Sigmoid colon (tissue), 7 donors: ENCODE results near the gene MEFV. TPM values are rescaled to one million over a fixed set of nuclear protein-coding genes. Genes with fewer than 3 reads are reported as not detected.

Experiments used
- DNase-seq: peaks from one replicate; pipeline ENCODE4 v3.0.0-alpha.2; 2019
- H3K27ac ChIP-seq, 4 donors: fragments of 200-600 bp; sonication (generic); one replicate each; pipeline ENCODE4 v1.5.1; 2016 to 2019; ENCODE audit warnings: mild to moderate bottlenecking in 1 of 4
- H3K27me3 ChIP-seq, 3 donors: fragments of 200-600 bp; sonication (generic); one replicate each; pipeline ENCODE4 v1.5.1; 2019; ENCODE audit warnings: mild to moderate bottlenecking in 1 of 3
- H3K36me3 ChIP-seq, 4 donors: fragments of 200-600 bp; sonication (generic); one replicate each; pipeline ENCODE4 v1.5.1; 2016 to 2019
- H3K4me1 ChIP-seq, 4 donors: fragments of 200-600 bp; sonication (generic); one replicate each; pipeline ENCODE4 v1.5.1; 2017 to 2019
- H3K4me3 ChIP-seq, 4 donors: fragments of 200-600 bp; sonication (generic); one replicate each; pipeline ENCODE4 v1.5.1; 2017 to 2019; ENCODE audit warnings: mild to moderate bottlenecking in 2 of 4, moderate library complexity in 1 of 4
- H3K9me3 ChIP-seq, 4 donors: fragments of 200-600 bp in 3 of 4; sonication (generic) in 3 of 4; one replicate each; pipeline versions ENCODE4 v1.5.1 to v1.6.1; 2013 to 2019
- EP300 ChIP-seq, 4 donors: sonication (generic); formaldehyde crosslinking; IDR thresholded peaks; one replicate each; pipeline ENCODE4 v1.6.1; 2017; ENCODE audit warnings: antibody characterized with exemption in 4 of 4
- POLR2A ChIP-seq, 2 donors: fragments of 450-650 bp; IDR thresholded peaks; one replicate each; pipeline ENCODE4 v1.6.1; 2016; ENCODE audit warnings: antibody characterized with exemption in 2 of 2, mild to moderate bottlenecking in 2 of 2, moderate library complexity in 2 of 2
- POLR2AphosphoS5 ChIP-seq, 4 donors: sonication (generic); formaldehyde crosslinking; IDR thresholded peaks; one replicate each; pipeline ENCODE4 v1.6.1; 2017; ENCODE audit warnings: antibody characterized with exemption in 4 of 4
- WGBS, 2 donors: extraction: QIAGEN DNeasy Blood & Tissue Kit; methylation state at CpG; one replicate each; pipeline ENCODE4 v1.1.7; 2013; 5-methylcytosine and 5-hydroxymethylcytosine counted together
- intact Hi-C: fragments of 100-400 bp; cut with DNase I; formaldehyde crosslinking; loops from one replicate; pipeline ENCODE4 v1.15.1; 2023
- polyA plus RNA-seq, 3 donors: library from polyadenylated mRNA; stranded (reverse); fragments of 200-250 nt; gene quantifications; one replicate each; pipeline ENCODE4 v1.2.3, GENCODE V29; 2013
- total RNA-seq, 4 donors: library from RNA; depleted of rRNA; stranded (reverse); fragments of >200 nt; gene quantifications; one replicate each; pipeline ENCODE4 v1.1.0, GENCODE V29; 2016
- TF ChIP-seq, protein P1 (sequence below), 4 experiments: fragments of 450-650 bp in 3 of 4; fragments of 200-600 bp in 1 of 4; IDR thresholded peaks; one replicate each; pipeline ENCODE4 v1.5.1; 2016 to 2019; ENCODE audit warnings: antibody characterized with exemption in 4 of 4, mild to moderate bottlenecking in 3 of 4, moderate library complexity in 2 of 4
- donor health status: healthy with polysubstance abuse.
- donor health status: Bipolar disorder and iron deficiency.
- donor health status: healthy.

MEFV gene
- total and polyA plus RNA-seq, 7 donors: 0.60 to 2.9 (median 1.2) TPM

DNA sequence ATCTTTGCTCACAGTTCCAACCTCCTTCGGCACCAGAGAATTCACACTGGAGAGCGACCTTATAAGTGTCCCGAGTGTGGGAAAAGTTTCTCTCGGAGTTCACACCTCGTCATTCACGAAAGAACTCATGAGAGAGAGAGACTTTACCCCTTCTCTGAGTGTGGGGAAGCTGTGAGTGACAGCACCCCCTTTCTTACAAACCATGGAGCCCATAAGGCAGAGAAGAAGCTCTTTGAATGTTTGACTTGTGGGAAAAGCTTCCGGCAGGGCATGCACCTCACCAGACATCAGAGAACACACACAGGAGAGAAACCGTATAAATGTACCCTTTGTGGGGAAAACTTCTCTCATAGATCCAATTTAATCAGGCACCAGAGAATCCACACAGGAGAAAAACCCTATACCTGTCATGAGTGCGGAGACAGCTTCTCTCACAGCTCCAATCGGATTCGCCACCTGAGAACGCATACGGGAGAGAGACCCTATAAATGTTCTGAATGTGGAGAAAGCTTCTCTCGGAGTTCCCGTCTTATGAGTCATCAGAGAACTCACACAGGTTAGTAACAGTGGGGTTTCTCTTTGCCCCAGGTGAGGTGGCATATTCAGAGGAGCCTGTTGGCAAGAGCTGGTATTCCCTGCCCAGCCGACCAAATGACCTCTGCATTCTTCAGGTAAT, 33.7 kb upstream of the MEFV start:
- Histone ChIP-seq H3K27me3 (no peaks in the 10 kb centered on the region), H3K9me3 (peaks cover 26 to 67% (median 43%) of the 10 kb centered on the region in 4 donors), H3K4me1 (peaks cover 0 to 35% (median 9%) of the 10 kb centered on the region in 4 donors), H3K27ac (no peak overlapping the region), H3K4me3 (no peak overlapping the region), H3K36me3 (peaks cover 42 to 77% (median 60%) of the 10 kb centered on the region in 4 donors)
- intact Hi-C loops: no loop called here
- TF ChIP-seq EP300 (IDR thresholded peaks at IDR 0.05): no peak
- TF ChIP-seq, protein P1, sequence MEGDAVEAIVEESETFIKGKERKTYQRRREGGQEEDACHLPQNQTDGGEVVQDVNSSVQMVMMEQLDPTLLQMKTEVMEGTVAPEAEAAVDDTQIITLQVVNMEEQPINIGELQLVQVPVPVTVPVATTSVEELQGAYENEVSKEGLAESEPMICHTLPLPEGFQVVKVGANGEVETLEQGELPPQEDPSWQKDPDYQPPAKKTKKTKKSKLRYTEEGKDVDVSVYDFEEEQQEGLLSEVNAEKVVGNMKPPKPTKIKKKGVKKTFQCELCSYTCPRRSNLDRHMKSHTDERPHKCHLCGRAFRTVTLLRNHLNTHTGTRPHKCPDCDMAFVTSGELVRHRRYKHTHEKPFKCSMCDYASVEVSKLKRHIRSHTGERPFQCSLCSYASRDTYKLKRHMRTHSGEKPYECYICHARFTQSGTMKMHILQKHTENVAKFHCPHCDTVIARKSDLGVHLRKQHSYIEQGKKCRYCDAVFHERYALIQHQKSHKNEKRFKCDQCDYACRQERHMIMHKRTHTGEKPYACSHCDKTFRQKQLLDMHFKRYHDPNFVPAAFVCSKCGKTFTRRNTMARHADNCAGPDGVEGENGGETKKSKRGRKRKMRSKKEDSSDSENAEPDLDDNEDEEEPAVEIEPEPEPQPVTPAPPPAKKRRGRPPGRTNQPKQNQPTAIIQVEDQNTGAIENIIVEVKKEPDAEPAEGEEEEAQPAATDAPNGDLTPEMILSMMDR (IDR thresholded peaks at IDR 0.05): no peak
- TF ChIP-seq POLR2A (IDR thresholded peaks at IDR 0.05): no peak
- TF ChIP-seq POLR2AphosphoS5 (IDR thresholded peaks at IDR 0.05): no peak
- no peak for DNase-seq
- 98% methylated on average over 16 of the region's 16 CpGs for WGBS, 2 donors

- H3K36me3 ChIP-seq: peaks cover 20 to 47% (median 39%) of the 10 kb centered on the region in 4 donors
- H3K9me3 ChIP-seq: peaks cover 13 to 25% (median 17%) of the 10 kb centered on the region in 4 donors
- TF ChIP-seq, protein P1 (IDR thresholded peaks at IDR 0.05): no peak
- TF ChIP-seq POLR2A (IDR thresholded peaks at IDR 0.05): no peak
- TF ChIP-seq POLR2AphosphoS5 (IDR thresholded peaks at IDR 0.05): no peak
- no peak for TF ChIP-seq EP300 (IDR thresholded peaks at IDR 0.05)
- H3K27me3 ChIP-seq: no peaks in the 10 kb centered on the region
- peaks cover 0 to 37% (median 29%) of the 10 kb centered on the region in 4 donors for H3K4me1 ChIP-seq
- no peak overlapping the region for H3K27ac ChIP-seq
- WGBS, 2 donors: 92 to 98% methylated on average over 6 of the region's 6 CpGs
- intact Hi-C loops: loop anchor here (2.0 kb wide), 1 partner anchor 14 kb away; no protein-coding TSS in a partner anchor
- DNase-seq: no peak
- peak overlapping the region in 2 of 4 donors; percentile 96 to 97 for H3K4me3 ChIP-seq
These were observed 28.7 kb upstream of the MEFV start for GRCh38 chr16:3285131-3285530.

- Histone ChIP-seq H3K36me3 (peaks cover 7 to 34% (median 25%) of the 10 kb centered on the region in 4 donors), H3K9me3 (peaks cover 0 to 12% (median 5%) of the 10 kb centered on the region in 4 donors), H3K27ac (peak overlapping the region; percentile 94 to 100 (median 99)), H3K4me3 (peak overlapping the region; percentile 68 to 99 (median 96)), H3K27me3 (no peaks in the 10 kb centered on the region), H3K4me1 (peaks cover 0 to 37% (median 29%) of the 10 kb centered on the region in 4 donors)
- TF ChIP-seq POLR2A (IDR thresholded peaks at IDR 0.05) (no peak), EP300 (IDR thresholded peaks at IDR 0.05) (no peak), POLR2AphosphoS5 (IDR thresholded peaks at IDR 0.05) (no peak)
- TF ChIP-seq, protein P1 (IDR thresholded peaks at IDR 0.05): no peak
- WGBS, 2 donors: 5 to 11% methylated on average over 56 of the region's 56 CpGs
- DNase-seq: peak; percentile 71
- intact Hi-C loops: loop anchor here (1.0 to 5.0 kb wide), 7 partner anchors 15 to 263 kb away; partner anchors contain the start of genes CLUAP1, TIGD7, TNFRSF12A and ZNF200
These were observed 27.4 kb upstream of the MEFV start for GRCh38 chr16:3283543-3284447.

DNA sequence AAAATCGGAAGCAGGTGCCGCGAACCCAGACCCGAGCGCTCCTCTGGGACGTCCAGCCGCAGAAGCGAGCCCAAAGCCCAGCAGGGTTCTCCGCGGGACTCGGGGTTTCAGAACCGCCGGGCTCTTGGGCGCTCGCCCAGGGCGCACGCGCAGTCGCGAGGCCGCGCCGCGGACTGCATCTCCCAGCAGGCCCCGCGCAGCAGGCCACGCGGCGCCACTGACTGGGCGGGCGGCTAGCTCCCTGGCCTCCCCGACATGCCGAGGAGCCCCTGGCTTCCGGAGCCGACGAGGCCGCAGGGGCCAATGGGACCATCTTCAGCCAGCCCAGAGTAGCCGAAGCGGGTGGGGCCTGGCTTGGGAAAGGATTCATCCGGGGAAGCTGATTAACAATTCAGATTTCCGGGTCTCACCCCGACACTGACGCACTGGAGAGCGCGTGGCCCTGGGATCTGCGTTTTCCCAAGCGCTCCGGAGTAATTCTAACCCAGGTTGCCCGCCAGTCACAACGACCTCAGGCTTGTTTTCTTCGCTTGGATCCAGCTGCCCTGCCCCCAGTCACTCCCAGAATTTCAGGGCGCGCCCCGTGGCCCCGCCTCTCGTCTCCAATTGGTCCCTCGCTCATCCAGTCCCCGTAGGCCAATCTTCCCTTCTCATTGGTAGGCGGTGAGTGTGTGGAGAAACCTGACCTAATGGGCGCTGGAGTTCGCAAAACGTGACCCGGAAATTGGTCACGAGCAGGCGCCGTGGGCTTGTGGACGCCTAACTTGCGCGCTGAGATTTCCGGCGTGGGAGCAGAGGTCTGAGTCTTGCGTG, 26.5 kb upstream of the MEFV start, which contains the start of gene ZNF263:
Gene ZNF263 (plus strand): TSS at position 762 of the 813 bp plus-strand sequence. CDS start 328 bp downstream, outside the sequence.
- peak; percentile 98 for DNase-seq
- 0% methylated on average over 72 of the region's 72 CpGs for WGBS, 2 donors
- Histone ChIP-seq H3K9me3 (peaks cover 0 to 6% (median 0%) of the 10 kb centered on the region in 4 donors), H3K27ac (peak within 1 kb of the TSS; percentile 94 to 100 (median 99)), H3K36me3 (peaks cover 0 to 25% (median 17%) of the 10 kb centered on the region in 4 donors), H3K27me3 (no peaks in the 10 kb centered on the region), H3K4me1 (peaks cover 0 to 37% (median 29%) of the 10 kb centered on the region in 4 donors), H3K4me3 (peak within 1 kb of the TSS; percentile 68 to 99 (median 96))
- TF ChIP-seq POLR2A (IDR thresholded peaks at IDR 0.05) (peak; percentile 23 to 68), POLR2AphosphoS5 (IDR thresholded peaks at IDR 0.05) (peak in 3 of 4 donors; percentile 79 to 87 (median 83)), EP300 (IDR thresholded peaks at IDR 0.05) (peak in 1 of 4 donors; percentile 28)
- TF ChIP-seq, protein P1 (IDR thresholded peaks at IDR 0.05): no peak
- intact Hi-C loops: loop anchor here (1.0 to 5.0 kb wide), 8 partner anchors 19 to 262 kb away; partner anchors contain the start of genes CLUAP1, TIGD7, TNFRSF12A and ZNF200
